GM12878 (cell line): Measurements from ENCODE around the gene RASGEF1B. TPM values are rescaled to one million over a fixed set of nuclear protein-coding genes. Genes with fewer than 3 reads are reported as not detected.

Experiments
- ATAC-seq: fragments of 200-7000 bp; cut with Tn5 transposase; 3 replicates; pipeline ENCODE4 v1.9.1; 2020; ENCODE audit warnings: mild to moderate bottlenecking, moderate library complexity
- BruUV-seq: library from RNA; stranded (reverse); fragments of 400-500 nt; replicated peaks from 2 replicates; lab custom pipeline; 2021; lab: Mats Ljungman, UMichigan
- CTCF ChIA-PET: fragments of 300-600 bp; sonication (Branson Sonifier 250); formaldehyde crosslinking; extraction: SDS; loops from one replicate; lab custom pipeline; 2021; ENCODE audit warnings: inconsistent platforms; lab: Yijun Ruan, JAX
- POLR2A ChIA-PET: fragments of 350-600 bp; formaldehyde crosslinking; extraction: SDS; loops from one replicate; lab custom pipeline; 2021; ENCODE audit warnings: inconsistent platforms; lab: Charles Lee
- RAD21 ChIA-PET: fragments of 300-600 bp; sonication (Branson Sonifier 250); formaldehyde crosslinking; loops from one replicate; lab custom pipeline; 2023; ENCODE audit warnings: antibody characterized with exemption; ENCODE audit not compliant: unreplicated experiment; lab: Charles Lee
- SMC1A ChIA-PET: fragments of 300-600 bp; sonication (Branson Sonifier 250); formaldehyde crosslinking; loops from one replicate; lab custom pipeline; 2023; ENCODE audit not compliant: unreplicated experiment, uncharacterized antibody; lab: Charles Lee
- DNase-seq: peaks from one replicate; pipeline ENCODE4 v3.0.0-alpha.2; 2011; ENCODE audit warnings: low read depth, low spot score
- FAIRE-seq: peaks from 3 replicates; lab custom pipeline; 2011; peaks lifted over from hg19 to GRCh38; lab: Jason Lieb, UNC
- H2AFZ ChIP-seq: 2 replicates; pipeline ENCODE4 v1.6.0; 2011; ENCODE audit warnings: low read depth, low read length, control low read depth; ENCODE audit not compliant: control insufficient read depth
- H3K27ac ChIP-seq: 2 replicates; pipeline ENCODE4 v1.5.1; 2011; ENCODE audit warnings: control low read depth; ENCODE audit not compliant: control insufficient read depth, insufficient read depth
- H3K27me3 ChIP-seq, 2 experiments: replicated peaks in 1 of 2; 2 replicates each; pipeline versions ENCODE4 v1.6.0 to v1.6.1; 2011; ENCODE audit warnings: low read length in 1 of 2; ENCODE audit not compliant: control insufficient read depth in 2 of 2, insufficient read depth in 2 of 2
- H3K36me3 ChIP-seq, 2 experiments: 2 replicates each; pipeline ENCODE4 v1.5.1; 2011; ENCODE audit warnings: low read length in 1 of 2; ENCODE audit not compliant: control insufficient read depth in 2 of 2, insufficient read depth in 2 of 2
- H3K4me1 ChIP-seq: 2 replicates; pipeline ENCODE4 v1.6.1; 2011; ENCODE audit warnings: mild to moderate bottlenecking, low read length, moderate library complexity, mixed read lengths; ENCODE audit not compliant: control insufficient read depth, insufficient read depth
- H3K4me2 ChIP-seq: 2 replicates; pipeline ENCODE4 v1.6.0; 2011; ENCODE audit warnings: control low read depth; ENCODE audit not compliant: control insufficient read depth, insufficient read depth
- H3K4me3 ChIP-seq: fragments of 200-600 bp; sonication (generic); 2 replicates; pipeline ENCODE4 v1.5.1; 2016
- H3K79me2 ChIP-seq: 2 replicates; pipeline ENCODE4 v1.6.0; 2011; ENCODE audit warnings: low read length; ENCODE audit not compliant: control insufficient read depth, insufficient read depth
- H3K9ac ChIP-seq: 2 replicates; pipeline ENCODE4 v1.8.0; 2011; ENCODE audit warnings: low read length, control low read depth, mixed read lengths; ENCODE audit not compliant: control insufficient read depth, insufficient read depth
- H3K9me3 ChIP-seq: replicated peaks from 3 replicates; pipeline ENCODE4 v1.5.1; 2011; ENCODE audit warnings: mild to moderate bottlenecking, low read length; ENCODE audit not compliant: control insufficient read depth, insufficient read depth
- H4K20me1 ChIP-seq: 2 replicates; pipeline ENCODE4 v1.6.0; 2011; ENCODE audit not compliant: control insufficient read depth, insufficient read depth
- ASH2L ChIP-seq: fragments of 300-600, 200-600 bp; sonication (generic); IDR thresholded peaks from 2 replicates; pipeline ENCODE4 v1.6.1; 2017; ENCODE audit warnings: low read depth, mild to moderate bottlenecking, borderline replicate concordance
- BACH1 ChIP-seq: fragments of 450-650 bp; IDR thresholded peaks from 2 replicates; pipeline ENCODE4 v1.6.1; 2017; ENCODE audit warnings: mild to moderate bottlenecking, borderline replicate concordance
- CBX5 ChIP-seq: sonication (generic); IDR thresholded peaks from 2 replicates; pipeline ENCODE4 v1.6.1; 2016; ENCODE audit warnings: low read depth, moderate library complexity, mild to moderate bottlenecking, inconsistent platforms
- E4F1 ChIP-seq: fragments of 450-650 bp; IDR thresholded peaks from 2 replicates; pipeline ENCODE4 v1.6.1; 2018; ENCODE audit warnings: borderline replicate concordance, mild to moderate bottlenecking; ENCODE audit not compliant: partially characterized antibody
- GATAD2B ChIP-seq: fragments of 450-650 bp; conservative IDR thresholded peaks from 2 replicates; pipeline ENCODE4 v1.6.1; 2017; ENCODE audit warnings: low read depth, mild to moderate bottlenecking, moderate library complexity
- NFIC ChIP-seq: IDR thresholded peaks from 2 replicates; pipeline ENCODE4 v1.6.1; 2012; ENCODE audit warnings: low read depth, mild to moderate bottlenecking, inconsistent platforms, low read length, moderate library complexity
- NFYB ChIP-seq: IDR thresholded peaks from 2 replicates; pipeline ENCODE4 v1.6.1; 2011; ENCODE audit warnings: low read depth, mild to moderate bottlenecking, low read length, improper control_type of control experiment, moderate library complexity; ENCODE audit not compliant: insufficient read depth
- PBX3 ChIP-seq: IDR thresholded peaks from 2 replicates; pipeline ENCODE4 v1.6.1; 2011; ENCODE audit warnings: mild to moderate bottlenecking, low read depth, low read length, moderate library complexity; ENCODE audit not compliant: insufficient replicate concordance
- RCOR1 ChIP-seq: conservative IDR thresholded peaks from 2 replicates; pipeline ENCODE4 v1.6.1; 2012; ENCODE audit warnings: low read depth, low read length, improper control_type of control experiment
- ZBTB11 ChIP-seq: fragments of 450-650 bp; formaldehyde crosslinking; IDR thresholded peaks from 2 replicates; pipeline ENCODE4 v1.5.0; 2022; ENCODE audit warnings: mild to moderate bottlenecking, missing genetic modification characterization
- WGBS: methylation state at CpG from one replicate; pipeline ENCODE4 v1.1.6; 2016; ENCODE audit warnings: low lambda C conversion rate; ENCODE audit not compliant: insufficient replicate concordance, insufficient coverage; ENCODE audit errors: missing lambda C conversion rate; 5-methylcytosine and 5-hydroxymethylcytosine counted together
- in situ Hi-C: fragments of 300-500 bp; cut with MboI; formaldehyde crosslinking; loops from 9 replicates; pipeline ENCODE4 v1.14.3; 2018; ENCODE audit warnings: mixed read lengths
- intact Hi-C: fragments of 100-400 bp; cut with micrococcal nuclease; formaldehyde crosslinking; loops from one replicate; pipeline ENCODE4 v1.14.2; 2022; ENCODE audit not compliant: unreplicated experiment
- polyA plus RNA-seq, 11 experiments: library from polyadenylated mRNA; depleted of rRNA in 4 of 11; unstranded in 6 of 11; stranded (reverse) in 5 of 11; fragments of >200 nt; fragmentation: Nextera tagmentation in 4 of 11; fragmentation: Illumina TruSeq in 1 of 11; extraction: Ambion mirVana in 4 of 11; extraction: Trizol in 1 of 11; gene quantifications; 1 replicate in 1 of 11; 2 replicates in 10 of 11; pipeline versions ENCODE4 v1.2.1 to v1.2.3, GENCODE V29; 2011 to 2016; ENCODE audit warnings: inconsistent platforms in 2 of 11, missing spikeins in 2 of 11, low read depth in 1 of 11
- total RNA-seq, 4 experiments: library from RNA; depleted of rRNA in 3 of 4; stranded (reverse); fragments of >200 nt in 3 of 4; fragmentation: Illumina TruSeq in 1 of 4; extraction: Trizol in 1 of 4; gene quantifications; 2 replicates each; pipeline versions ENCODE4 v1.2.1 to v1.2.3, GENCODE V29; 2013 to 2021

RASGEF1B gene
- total and polyA plus RNA-seq, 10 of the 15 experiments (the other 5 are each of a cell fraction or from before 2014, with no cell fraction given) = 0.03 to 0.24 (median 0.10) TPM; not detected in 2

GRCh38 chr4:81453024-81453423 lies 18.7 kb downstream of the RASGEF1B start (continued):
- no peak for TF ChIP-seq ZBTB11 (CRISPR knock-in tag)
- TF ChIP-seq, all 136 proteins: peak for 0

- SMC1A ChIA-PET = interaction anchor here (0.7 to 1.1 kb wide), 2 partner anchors 10 to 81 kb away, joined by 3 read pairs; no protein-coding TSS in a partner anchor
- POLR2A ChIA-PET = no interaction called here
- no peak overlapping the region for H2AFZ ChIP-seq
- no peaks in the 10 kb centered on the region for H3K9me3 ChIP-seq
- BruUV-seq = no TSS peak
- H3K9ac ChIP-seq = no peak overlapping the region
- FAIRE-seq (no peak), DNase-seq (no peak), ATAC-seq (no peak)
- H3K79me2 ChIP-seq = no peaks in the 10 kb centered on the region
- RAD21 ChIA-PET = interaction anchor here (0.9 kb wide), 1 partner anchor 15 kb away, joined by 3 read pairs; no protein-coding TSS in a partner anchor
- H4K20me1 ChIP-seq = no peaks in the 10 kb centered on the region
- H3K27me3 ChIP-seq = no peaks in the 10 kb centered on the region
- intact Hi-C loops (no loop called here), in situ Hi-C loops (no loop called here)
- no peak overlapping the region for H3K4me2 ChIP-seq
- no peaks in the 10 kb centered on the region for H3K36me3 ChIP-seq
- no peak overlapping the region for H3K27ac ChIP-seq
- CTCF ChIA-PET = interaction anchor here (1.7 to 3.3 kb wide), 2 partner anchors 13 to 392 kb away, joined by 4 to 20 read pairs; no protein-coding TSS in a partner anchor
- H3K4me3 ChIP-seq = no peak overlapping the region
- WGBS = 43% methylated on average over 1 of the region's 1 CpG
- H3K4me1 ChIP-seq = no peaks in the 10 kb centered on the region
- no peak for TF ChIP-seq E4F1
- TF ChIP-seq NFIC = no peak
- no peak for TF ChIP-seq CBX5
- TF ChIP-seq NFYB = no peak
- TF ChIP-seq ASH2L = no peak
- no peak for TF ChIP-seq RCOR1
- TF ChIP-seq PBX3 = no peak
- TF ChIP-seq GATAD2B = no peak
- no peak for TF ChIP-seq BACH1
These were observed 19.2 kb downstream of the RASGEF1B start for GRCh38 chr4:81452452-81453006.
